H9 (cell line): ENCODE measurements around the gene TPCN2. TPM values are rescaled to one million over a fixed set of nuclear protein-coding genes. Genes with fewer than 3 reads are reported as not detected.

Source experiments
- DNase-seq: peaks from one replicate; pipeline ENCODE4 v3.0.0-alpha.2; 2017
- H2AFZ ChIP-seq: one replicate; pipeline ENCODE4 v1.6.1; 2013; ENCODE audit warnings: mild to moderate bottlenecking, low read length, control low read depth, moderate library complexity
- H2AK5ac ChIP-seq: 2 replicates; pipeline ENCODE4 v1.6.1; 2013; ENCODE audit warnings: low read length, control low read depth, mixed read lengths; ENCODE audit not compliant: insufficient read length
- H2BK120ac ChIP-seq: one replicate; pipeline ENCODE4 v1.6.1; 2013; ENCODE audit warnings: low read depth, mild to moderate bottlenecking, low read length, control low read depth, inconsistent platforms; ENCODE audit not compliant: poor library complexity, severe bottlenecking
- H2BK12ac ChIP-seq: 2 replicates; pipeline ENCODE4 v1.6.1; 2013; ENCODE audit warnings: low read length, control low read depth, mixed read lengths, low read depth; ENCODE audit not compliant: insufficient read length
- H2BK15ac ChIP-seq: 2 replicates; pipeline ENCODE4 v1.6.1; 2013; ENCODE audit warnings: low read depth, low read length, control low read depth
- H2BK20ac ChIP-seq: one replicate; pipeline ENCODE4 v1.6.1; 2013; ENCODE audit warnings: low read depth, mild to moderate bottlenecking, low read length, control low read depth, inconsistent platforms; ENCODE audit not compliant: poor library complexity, severe bottlenecking
- H2BK5ac ChIP-seq: 2 replicates; pipeline ENCODE4 v1.6.1; 2013; ENCODE audit warnings: low read length, control low read depth, mixed read lengths; ENCODE audit not compliant: insufficient read length
- H3K14ac ChIP-seq: 2 replicates; pipeline ENCODE4 v1.6.1; 2013; ENCODE audit warnings: low read length, control low read depth; ENCODE audit not compliant: insufficient read depth
- H3K18ac ChIP-seq: 2 replicates; pipeline ENCODE4 v1.6.1; 2013; ENCODE audit warnings: low read depth, mild to moderate bottlenecking, mixed read lengths, low read length, control low read depth; ENCODE audit not compliant: insufficient read length
- H3K23ac ChIP-seq: 2 replicates; pipeline ENCODE4 v1.6.1; 2013; ENCODE audit warnings: low read length, control low read depth, mixed read lengths, low read depth; ENCODE audit not compliant: insufficient read length
- H3K23me2 ChIP-seq: 2 replicates; pipeline ENCODE4 v1.6.1; 2013; ENCODE audit warnings: low read depth, mild to moderate bottlenecking, mixed read lengths, low read length, control low read depth; ENCODE audit not compliant: insufficient read length, poor library complexity, severe bottlenecking
- H3K27ac ChIP-seq: 2 replicates; pipeline ENCODE4 v1.5.1; 2013; ENCODE audit warnings: low read length, control low read depth, mixed read lengths, low read depth; ENCODE audit not compliant: insufficient read length
- H3K27me3 ChIP-seq: 2 replicates; pipeline ENCODE4 v1.6.1; 2013; ENCODE audit warnings: low read length, control low read depth, inconsistent platforms; ENCODE audit not compliant: insufficient read depth
- H3K4ac ChIP-seq: 2 replicates; pipeline ENCODE4 v1.6.1; 2013; ENCODE audit warnings: low read depth, mild to moderate bottlenecking, control low read depth, inconsistent platforms, low read length, moderate library complexity
- H3K4me1 ChIP-seq: 2 replicates; pipeline ENCODE4 v1.6.1; 2013; ENCODE audit warnings: low read length, control low read depth, inconsistent platforms; ENCODE audit not compliant: insufficient read depth
- H3K4me2 ChIP-seq: 2 replicates; pipeline ENCODE4 v1.6.1; 2013; ENCODE audit warnings: low read length, control low read depth, mixed read lengths; ENCODE audit not compliant: insufficient read length, insufficient read depth
- H3K56ac ChIP-seq: 2 replicates; pipeline ENCODE4 v1.6.1; 2013; ENCODE audit warnings: low read depth, mild to moderate bottlenecking, mixed read lengths, low read length, control low read depth; ENCODE audit not compliant: insufficient read length
- H3K79me1 ChIP-seq: 2 replicates; pipeline ENCODE4 v1.6.1; 2013; ENCODE audit warnings: low read depth, mild to moderate bottlenecking, moderate library complexity, low read length, control low read depth, inconsistent platforms; ENCODE audit not compliant: insufficient read depth, poor library complexity, severe bottlenecking
- H3K79me2 ChIP-seq: 2 replicates; pipeline ENCODE4 v1.6.1; 2013; ENCODE audit warnings: low read length, control low read depth, inconsistent platforms; ENCODE audit not compliant: insufficient read depth
- H3K9ac ChIP-seq: 2 replicates; pipeline ENCODE4 v1.6.1; 2013; ENCODE audit warnings: low read length, control low read depth, mixed read lengths; ENCODE audit not compliant: insufficient read length; ENCODE audit errors: extremely low read depth
- H3K9me3 ChIP-seq: one replicate; pipeline ENCODE4 v1.6.1; 2013; ENCODE audit warnings: low read depth, low read length, inconsistent platforms; ENCODE audit not compliant: control insufficient read depth
- H3T11ph ChIP-seq: one replicate; pipeline ENCODE4 v1.6.1; 2013; ENCODE audit warnings: mild to moderate bottlenecking, low read length, control low read depth, inconsistent platforms
- H4K20me1 ChIP-seq: one replicate; pipeline ENCODE4 v1.6.1; 2013; ENCODE audit not compliant: control insufficient read depth, insufficient read length, insufficient read depth
- H4K5ac ChIP-seq: 2 replicates; pipeline ENCODE4 v1.6.1; 2013; ENCODE audit warnings: low read depth, mild to moderate bottlenecking, mixed read lengths, low read length, control low read depth; ENCODE audit not compliant: insufficient read length
- H4K8ac ChIP-seq: replicated peaks from 2 replicates; pipeline ENCODE4 v1.6.1; 2013; ENCODE audit warnings: low read length, control low read depth, mixed read lengths, low read depth; ENCODE audit not compliant: insufficient read length
- H4K91ac ChIP-seq: 2 replicates; pipeline ENCODE4 v1.6.1; 2013; ENCODE audit warnings: low read depth, mild to moderate bottlenecking, moderate library complexity, mixed read lengths, low read length, control low read depth; ENCODE audit not compliant: insufficient read length
- H3K27ac Mint-ChIP-seq, 3 experiments: 2 replicates in 2 of 3; 3 replicates in 1 of 3; pipeline ENCODE4 v1.8.0; 2020 to 2021; ENCODE audit warnings: mixed read lengths in 3 of 3, mild to moderate bottlenecking in 1 of 3, moderate library complexity in 1 of 3
- H3K27me3 Mint-ChIP-seq: 2 replicates; pipeline ENCODE4 v1.8.0; 2021; ENCODE audit warnings: low read depth, mild to moderate bottlenecking, moderate library complexity, mixed read lengths
- H3K36me3 Mint-ChIP-seq, 3 experiments: 2 replicates in 2 of 3; 3 replicates in 1 of 3; pipeline ENCODE4 v1.8.0; 2020 to 2021; ENCODE audit warnings: low read depth in 3 of 3, mixed read lengths in 3 of 3; ENCODE audit not compliant: insufficient read depth in 1 of 3
- H3K4me1 Mint-ChIP-seq, 2 experiments: 2 replicates each; pipeline ENCODE4 v1.8.0; 2020; ENCODE audit warnings: mixed read lengths in 2 of 2
- H3K4me3 Mint-ChIP-seq, 2 experiments: 2 replicates in 1 of 2; 3 replicates in 1 of 2; pipeline ENCODE4 v1.8.0; 2020 to 2021; ENCODE audit warnings: mild to moderate bottlenecking in 2 of 2, mixed read lengths in 2 of 2, moderate library complexity in 1 of 2
- H3K9me3 Mint-ChIP-seq, 2 experiments: 2 replicates in 1 of 2; 3 replicates in 1 of 2; pipeline ENCODE4 v1.8.0; 2020; ENCODE audit warnings: mild to moderate bottlenecking in 2 of 2, mixed read lengths in 2 of 2, moderate library complexity in 1 of 2
- CTCF ChIP-seq: fragments of 200-600 bp; sonication (generic); conservative IDR thresholded peaks from 3 replicates; pipeline ENCODE4 v1.8.0; 2021; ENCODE audit warnings: antibody characterized with exemption, mild to moderate bottlenecking
- WGBS: extraction: QIAGEN DNeasy Blood & Tissue Kit; methylation state at CpG from one replicate; pipeline ENCODE4 v1.1.7; 2013; ENCODE audit warnings: missing lambda C conversion rate, low lambda C conversion rate, mixed read lengths; ENCODE audit not compliant: insufficient read length; ENCODE audit errors: extremely low coverage; 5-methylcytosine and 5-hydroxymethylcytosine counted together
- total RNA-seq: library from RNA; stranded (reverse); gene quantifications from 2 replicates; pipeline ENCODE4 v1.2.1, GENCODE V29; 2021

Gene TPCN2
- total RNA-seq, 1 experiment from 2014 or later = 16.8 TPM

GRCh38 chr11:69054397-69055211 is 5.9 kb downstream of the TPCN2 start:
- Histone ChIP-seq H3K23ac (no peak overlapping the region), H3K4me1 (no peaks in the 10 kb centered on the region), H3K18ac (no peak overlapping the region), H2AK5ac (no peak overlapping the region), H3K9ac (no peak overlapping the region), H2BK120ac (no peak overlapping the region), H2BK12ac (no peak overlapping the region), H4K20me1 (no peaks in the 10 kb centered on the region), H4K5ac (no peak overlapping the region), H3K56ac (no peak overlapping the region), H3K4me2 (no peak overlapping the region), H3K23me2 (no peaks in the 10 kb centered on the region), H2BK5ac (no peak overlapping the region), H3K9me3 (no peaks in the 10 kb centered on the region), H2BK15ac (no peak overlapping the region), H4K91ac (no peak overlapping the region), H4K8ac (no peak overlapping the region), H2AFZ (no peak overlapping the region), H3K4ac (no peak overlapping the region), H3T11ph (no peak overlapping the region), H2BK20ac (no peak overlapping the region), H3K79me1 (peaks cover 5% of the 10 kb centered on the region), H3K27ac (no peak overlapping the region), H3K14ac (no peak overlapping the region), H3K79me2 (peaks cover 11% of the 10 kb centered on the region; the same call in 1 of the 2 replicates), H3K27me3 (no peaks in the 10 kb centered on the region)
- Mint-ChIP-seq H3K9me3 (no peaks in the 10 kb centered on the region), H3K36me3 (peaks cover 0 to 19% (median 11%) of the 10 kb centered on the region in 3 experiments; a peak in 4 of 7 replicates), H3K27ac (no peak overlapping the region), H3K27me3 (no peaks in the 10 kb centered on the region), H3K4me1 (peaks cover 7% of the 10 kb centered on the region in 2 experiments), H3K4me3 (no peak overlapping the region)
- no peak for TF ChIP-seq CTCF
- DNase-seq = no peak
- no CpG with 5 or more reads among the region's 31 CpGs for WGBS
